Testis (tissue), 3 donors: ENCODE data around the gene DCAF17. TPM values are rescaled to one million over a fixed set of nuclear protein-coding genes. Genes with fewer than 3 reads are reported as not detected.

Experiments
- DNase-seq: peaks from one replicate; pipeline ENCODE4 v3.0.0-alpha.2; 2019
- H3K27ac ChIP-seq, 2 donors: fragments of 200-600 bp; sonication (generic); one replicate each; pipeline ENCODE4 v1.5.1; 2019
- H3K27me3 ChIP-seq: fragments of 200-600 bp; sonication (generic); one replicate; pipeline ENCODE4 v1.5.1; 2019
- H3K36me3 ChIP-seq: fragments of 200-600 bp; sonication (generic); one replicate; pipeline ENCODE4 v1.5.1; 2017; ENCODE audit warnings: low read depth; ENCODE audit errors: missing control alignments
- H3K4me1 ChIP-seq: fragments of 200-600 bp; sonication (generic); one replicate; pipeline ENCODE4 v1.5.1; 2019
- H3K4me3 ChIP-seq, 2 donors: fragments of 200-600 bp; sonication (generic); one replicate each; pipeline ENCODE4 v1.5.1; 2017 to 2019
- H3K9me3 ChIP-seq: fragments of 200-600 bp; sonication (generic); one replicate; pipeline ENCODE4 v1.5.1; 2017
- POLR2A ChIP-seq: fragments of 450-650 bp; IDR thresholded peaks from one replicate; pipeline ENCODE4 v1.6.1; 2017; ENCODE audit warnings: antibody characterized with exemption, mild to moderate bottlenecking, moderate library complexity
- WGBS, 2 donors: methylation state at CpG; one replicate each; pipeline ENCODE4 v1.1.5; 2018; 5-methylcytosine and 5-hydroxymethylcytosine counted together
- intact Hi-C: fragments of 100-400 bp; cut with DNase I; formaldehyde crosslinking; loops from one replicate; pipeline ENCODE4 v1.15.1; 2023; ENCODE audit warnings: low total_unique reads
- polyA plus RNA-seq: library from polyadenylated mRNA; stranded (reverse); fragments of 350-450 nt; fragmentation: Illumina TruSeq; extraction: RNeasy Lipid Tissue Mini Kit (QIAGEN cat#74804); gene quantifications from one replicate; pipeline ENCODE4 v1.2.3, GENCODE V29; 2014; ENCODE audit warnings: low read depth, low replicate concordance; ENCODE audit not compliant: insufficient read depth
- total RNA-seq, 2 donors: library from RNA; depleted of rRNA; stranded (reverse); fragments of >200 nt; gene quantifications; one replicate each; pipeline ENCODE4 v1.2.3, GENCODE V29; 2016
- TF ChIP-seq, protein P1 (sequence below), 3 experiments: fragments of 450-650 bp in 2 of 3; fragments of 200-600 bp in 1 of 3; sonication (generic) in 1 of 3; IDR thresholded peaks; one replicate each; pipeline ENCODE4 v1.5.1; 2016 to 2019; ENCODE audit warnings: antibody characterized with exemption in 3 of 3, mild to moderate bottlenecking in 2 of 3, moderate library complexity in 1 of 3

Gene DCAF17
- total and polyA plus RNA-seq, 3 donors from 2014 or later, result 15.7 to 29.2 (median 24.4) TPM

- no peak for DNase-seq
- H3K9me3 ChIP-seq, result no peaks in the 10 kb centered on the region
- H3K36me3 ChIP-seq, result no peaks in the 10 kb centered on the region
- TF ChIP-seq POLR2A, result no peak
- TF ChIP-seq, protein P1, sequence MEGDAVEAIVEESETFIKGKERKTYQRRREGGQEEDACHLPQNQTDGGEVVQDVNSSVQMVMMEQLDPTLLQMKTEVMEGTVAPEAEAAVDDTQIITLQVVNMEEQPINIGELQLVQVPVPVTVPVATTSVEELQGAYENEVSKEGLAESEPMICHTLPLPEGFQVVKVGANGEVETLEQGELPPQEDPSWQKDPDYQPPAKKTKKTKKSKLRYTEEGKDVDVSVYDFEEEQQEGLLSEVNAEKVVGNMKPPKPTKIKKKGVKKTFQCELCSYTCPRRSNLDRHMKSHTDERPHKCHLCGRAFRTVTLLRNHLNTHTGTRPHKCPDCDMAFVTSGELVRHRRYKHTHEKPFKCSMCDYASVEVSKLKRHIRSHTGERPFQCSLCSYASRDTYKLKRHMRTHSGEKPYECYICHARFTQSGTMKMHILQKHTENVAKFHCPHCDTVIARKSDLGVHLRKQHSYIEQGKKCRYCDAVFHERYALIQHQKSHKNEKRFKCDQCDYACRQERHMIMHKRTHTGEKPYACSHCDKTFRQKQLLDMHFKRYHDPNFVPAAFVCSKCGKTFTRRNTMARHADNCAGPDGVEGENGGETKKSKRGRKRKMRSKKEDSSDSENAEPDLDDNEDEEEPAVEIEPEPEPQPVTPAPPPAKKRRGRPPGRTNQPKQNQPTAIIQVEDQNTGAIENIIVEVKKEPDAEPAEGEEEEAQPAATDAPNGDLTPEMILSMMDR (IDR thresholded peaks at IDR 0.05), result no peak
- H3K4me1 ChIP-seq, result no peaks in the 10 kb centered on the region
- H3K27me3 ChIP-seq, result no peaks in the 10 kb centered on the region
- no peak overlapping the region for H3K27ac ChIP-seq
- WGBS, 2 donors, result 61 to 70% methylated on average over 4 of the region's 4 CpGs
- intact Hi-C loops, result loop anchor here (5.0 kb wide), 1 partner anchor 438 kb away; no protein-coding TSS in a partner anchor
- no peak overlapping the region for H3K4me3 ChIP-seq
Observed at GRCh38 chr2:171410101-171410500, 23.9 kb upstream of the DCAF17 start.

DNA sequence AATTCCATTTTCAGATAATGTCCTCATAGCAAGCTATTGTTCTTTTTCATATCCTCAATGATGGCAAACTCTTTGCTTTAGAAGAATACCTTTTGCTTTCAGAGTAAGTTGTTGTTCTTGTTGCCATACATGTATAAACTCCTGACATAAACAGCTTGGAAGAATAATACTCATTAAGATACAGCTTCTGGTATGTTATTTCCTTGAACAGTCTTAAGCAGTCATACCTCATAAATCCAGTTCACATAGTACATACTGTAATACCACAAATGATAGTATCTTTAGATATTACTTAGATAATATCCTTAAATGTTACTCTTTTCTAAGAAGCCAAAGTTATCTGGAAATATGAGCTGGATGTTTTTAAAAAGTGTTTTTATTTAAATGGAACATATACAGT, 23.4 kb upstream of the DCAF17 start:
- TF ChIP-seq, protein P1 (IDR thresholded peaks at IDR 0.05), result no peak
- no peak for TF ChIP-seq POLR2A
- Histone ChIP-seq H3K36me3 (no peaks in the 10 kb centered on the region), H3K27me3 (no peaks in the 10 kb centered on the region), H3K4me1 (no peaks in the 10 kb centered on the region), H3K9me3 (no peaks in the 10 kb centered on the region), H3K27ac (no peak overlapping the region), H3K4me3 (no peak overlapping the region)
- intact Hi-C loops, result loop anchor here (5.0 kb wide), 1 partner anchor 438 kb away; no protein-coding TSS in a partner anchor
- no peak for DNase-seq

DNA sequence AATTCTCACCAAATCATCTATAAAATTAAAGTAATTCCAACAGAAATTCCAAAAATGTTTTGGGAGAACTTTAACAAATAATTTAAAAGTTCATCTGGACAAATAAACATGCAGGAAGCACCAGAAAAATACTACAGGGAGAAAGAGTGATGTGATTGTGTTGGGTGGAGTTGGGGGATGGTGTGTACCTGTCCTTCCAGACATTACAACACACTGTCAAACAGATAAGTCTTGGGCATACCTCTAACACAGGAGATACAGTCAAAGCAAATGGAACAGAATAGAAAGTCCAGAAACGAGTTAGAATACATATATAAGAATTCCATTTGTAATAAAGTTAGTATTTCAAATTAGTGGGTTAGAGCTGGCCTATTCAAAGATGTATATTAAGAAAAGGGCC, 22.8 kb upstream of the DCAF17 start:
- no peak for DNase-seq
- TF ChIP-seq, protein P1 (IDR thresholded peaks at IDR 0.05), result no peak
- no peak for TF ChIP-seq POLR2A
- H3K27ac ChIP-seq, result no peak overlapping the region
- H3K4me3 ChIP-seq, result no peak overlapping the region
- intact Hi-C loops, result loop anchor here (5.0 kb wide), 1 partner anchor 439 kb away; no protein-coding TSS in a partner anchor
- H3K36me3 ChIP-seq, result no peaks in the 10 kb centered on the region
- H3K27me3 ChIP-seq, result no peaks in the 10 kb centered on the region
- H3K9me3 ChIP-seq, result no peaks in the 10 kb centered on the region
- 89 to 97% methylated on average over 1 of the region's 1 CpG for WGBS, 2 donors
- H3K4me1 ChIP-seq, result no peaks in the 10 kb centered on the region

DNA sequence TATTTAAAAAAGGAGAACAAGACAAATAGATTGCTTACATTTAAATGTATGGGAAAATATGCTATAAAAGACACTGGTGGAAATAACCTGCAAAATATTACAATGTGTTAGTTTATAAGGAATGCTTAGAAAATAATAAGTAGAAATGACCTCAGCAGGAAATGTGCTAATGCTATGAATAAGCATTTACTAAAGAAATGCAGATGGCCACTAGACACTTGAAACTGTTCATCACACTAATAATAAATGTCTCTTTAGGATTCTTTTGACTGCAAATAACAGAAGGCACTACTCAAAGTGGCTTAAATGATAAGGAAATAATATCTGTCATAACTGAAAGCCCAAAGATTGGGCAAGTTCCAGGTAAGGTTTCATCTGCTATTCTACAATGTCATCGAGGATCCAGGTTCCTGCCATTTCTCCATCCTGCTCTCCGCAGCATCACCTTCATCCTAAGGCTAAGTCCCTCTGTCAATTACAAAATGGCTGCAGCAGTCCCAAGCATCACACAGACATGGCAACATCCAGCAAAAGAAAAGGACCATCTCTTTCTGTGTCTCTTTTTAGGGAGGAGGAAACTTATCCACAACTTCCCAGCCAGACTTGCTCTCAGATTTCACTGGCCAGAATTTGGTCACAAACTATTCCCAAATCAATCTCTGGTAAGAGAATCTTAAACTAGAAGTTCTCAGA, 22.1 kb upstream of the DCAF17 start:
- no peaks in the 10 kb centered on the region for H3K9me3 ChIP-seq
- TF ChIP-seq POLR2A, result no peak
- TF ChIP-seq, protein P1 (IDR thresholded peaks at IDR 0.05), result no peak
- H3K27me3 ChIP-seq, result no peaks in the 10 kb centered on the region
- no peak overlapping the region for H3K27ac ChIP-seq
- 98% methylated on average over 2 of the region's 2 CpGs for WGBS, 2 donors
- intact Hi-C loops, result loop anchor here (5.0 kb wide), 1 partner anchor 440 kb away; no protein-coding TSS in a partner anchor
- no peaks in the 10 kb centered on the region for H3K4me1 ChIP-seq
- DNase-seq, result no peak
- H3K36me3 ChIP-seq, result no peaks in the 10 kb centered on the region
- H3K4me3 ChIP-seq, result no peak overlapping the region
